H1 (cell line): ENCODE results near the gene MAOA. TPM values are rescaled to one million over a fixed set of nuclear protein-coding genes. Genes with fewer than 3 reads are reported as not detected.

ENCODE experiments used
- EP300 ChIP-seq, 2 experiments: IDR thresholded peaks; 1 replicate in 1 of 2; 2 replicates in 1 of 2; pipeline ENCODE4 v1.6.1; 2011 to 2012; ENCODE audit warnings: low read depth in 2 of 2, low read length in 2 of 2, mild to moderate bottlenecking in 2 of 2, borderline replicate concordance in 1 of 2, inconsistent platforms in 1 of 2, moderate library complexity in 1 of 2
- FOSL1 ChIP-seq: IDR thresholded peaks from 2 replicates; pipeline ENCODE4 v1.6.1; 2011; ENCODE audit warnings: mild to moderate bottlenecking, low read depth, low read length, moderate library complexity; ENCODE audit not compliant: insufficient read depth
- KDM1A ChIP-seq: fragments of 200-600, 300-600 bp; sonication (generic); IDR thresholded peaks from 2 replicates; pipeline ENCODE4 v1.7.1; 2016; ENCODE audit warnings: mild to moderate bottlenecking, low read length, borderline replicate concordance
- MAFK ChIP-seq: IDR thresholded peaks from 2 replicates; pipeline ENCODE4 v1.6.1; 2012; ENCODE audit warnings: low read depth, mild to moderate bottlenecking, improper control_type of control experiment, low read length
- RXRA ChIP-seq: IDR thresholded peaks from 2 replicates; pipeline ENCODE4 v1.6.1; 2011; ENCODE audit warnings: low read depth, mild to moderate bottlenecking, low read length, moderate library complexity; ENCODE audit not compliant: insufficient read depth
- ZNF274 ChIP-seq: IDR thresholded peaks from 2 replicates; pipeline ENCODE4 v1.7.0; 2012; ENCODE audit warnings: low read length, borderline replicate concordance; ENCODE audit errors: extremely low read depth
- polyA plus RNA-seq, 7 experiments: library from polyadenylated mRNA; depleted of rRNA in 3 of 7; stranded (reverse) in 5 of 7; unstranded in 2 of 7; fragments of >200 nt in 5 of 7; fragments of 200-250 nt in 2 of 7; gene quantifications; 1 replicate in 5 of 7; 2 replicates in 1 of 7; 4 replicates in 1 of 7; pipeline versions ENCODE4 v1.2.1 to v1.2.3, GENCODE V29; 2011 to 2013; ENCODE audit warnings: missing spikeins in 2 of 7, mixed read lengths in 2 of 7
- total RNA-seq: library from RNA; stranded (reverse); fragmentation: NEBNext Ultra II Directional; extraction: Animal tissue kit (Norgen Biotek cat#: 25700); gene quantifications from 2 replicates; pipeline ENCODE4 v1.2.1, GENCODE V29; 2021
- TF ChIP-seq, protein P1 (sequence below): IDR thresholded peaks from 2 replicates; pipeline ENCODE4 v1.6.1; 2012; ENCODE audit warnings: inconsistent platforms

MAOA gene
- total and polyA plus RNA-seq, 2 of the 8 experiments (the other 6 are each of a cell fraction or from before 2014, with no cell fraction given), result 2.6 to 8.2 TPM

DNA sequence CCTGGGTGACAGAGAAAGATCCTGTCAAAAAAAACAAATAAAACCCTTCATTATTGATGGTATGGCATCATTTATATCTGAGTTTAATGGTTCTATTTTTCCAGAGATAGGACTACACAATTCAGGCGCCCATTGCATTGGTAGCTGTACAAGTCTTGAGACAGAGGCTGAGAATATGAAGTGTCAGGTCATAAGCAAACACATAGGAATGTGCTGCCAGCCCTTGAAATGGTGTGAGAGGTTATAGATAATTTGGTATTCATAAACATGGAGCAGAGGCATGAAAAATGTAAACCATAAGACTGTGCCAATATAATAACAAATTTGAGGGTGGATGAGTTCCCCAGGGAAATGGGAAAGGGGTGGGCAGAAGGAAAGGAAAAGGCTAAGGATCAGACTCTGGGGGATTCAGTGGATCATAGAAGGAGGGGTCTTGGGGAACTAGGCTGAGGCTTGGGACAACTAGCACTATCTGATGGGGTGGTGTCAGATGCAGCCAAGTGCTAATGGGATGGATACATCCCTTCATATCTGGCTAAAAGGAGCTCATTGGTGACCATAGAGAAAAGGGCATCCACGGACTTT lies 50.8 kb downstream of the MAOA start (continued):
- TF ChIP-seq MAFK (no peak), FOSL1 (no peak), ZNF274 (no peak), RXRA (no peak), KDM1A (no peak), EP300 (IDR thresholded peaks at IDR 0.05; ENCODE audit: borderline replicate concordance in 1 of 2, low read depth in 2 of 2, low read length in 2 of 2) (no peak)
- TF ChIP-seq, protein P1, sequence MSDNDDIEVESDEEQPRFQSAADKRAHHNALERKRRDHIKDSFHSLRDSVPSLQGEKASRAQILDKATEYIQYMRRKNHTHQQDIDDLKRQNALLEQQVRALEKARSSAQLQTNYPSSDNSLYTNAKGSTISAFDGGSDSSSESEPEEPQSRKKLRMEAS, result no peak
